Neuronal stem cell (in vitro differentiated cells): ENCODE results near the gene C19orf25.

ENCODE experiments used
- DNase-seq: peaks from one replicate; pipeline ENCODE4 v3.0.0-alpha.2; 2013; ENCODE audit warnings: low spot score
- H2AFZ ChIP-seq: one replicate; pipeline ENCODE4 v1.6.1; 2013; ENCODE audit warnings: mild to moderate bottlenecking, low read length, inconsistent platforms
- H2AK5ac ChIP-seq: 2 replicates; pipeline ENCODE4 v1.6.1; 2013; ENCODE audit warnings: low read depth, mild to moderate bottlenecking, inconsistent platforms, low read length, moderate library complexity, mixed read lengths
- H2BK120ac ChIP-seq: 2 replicates; pipeline ENCODE4 v1.6.1; 2013; ENCODE audit warnings: low read depth, mild to moderate bottlenecking, inconsistent platforms, low read length, moderate library complexity, mixed read lengths
- H2BK12ac ChIP-seq: one replicate; pipeline ENCODE4 v1.6.1; 2013; ENCODE audit warnings: low read length, inconsistent platforms
- H2BK15ac ChIP-seq: 2 replicates; pipeline ENCODE4 v1.6.1; 2013; ENCODE audit warnings: mild to moderate bottlenecking, low read length, inconsistent platforms, mixed read lengths
- H2BK5ac ChIP-seq: one replicate; pipeline ENCODE4 v1.6.1; 2013; ENCODE audit warnings: inconsistent platforms, mild to moderate bottlenecking, low read length, moderate library complexity
- H3K14ac ChIP-seq: one replicate; pipeline ENCODE4 v1.6.1; 2013; ENCODE audit warnings: low read length, inconsistent platforms
- H3K18ac ChIP-seq: 2 replicates; pipeline ENCODE4 v1.6.1; 2013; ENCODE audit warnings: low read length, inconsistent platforms
- H3K23ac ChIP-seq: 2 replicates; pipeline ENCODE4 v1.6.1; 2013; ENCODE audit warnings: low read depth, mild to moderate bottlenecking, mixed read lengths, low read length, inconsistent platforms; ENCODE audit not compliant: poor library complexity
- H3K27ac ChIP-seq: replicated peaks from 3 replicates; pipeline ENCODE4 v1.5.1; 2013; ENCODE audit warnings: low read length, inconsistent platforms
- H3K27me3 ChIP-seq, 3 experiments: 2 replicates each; pipeline ENCODE4 v1.6.1; 2013; ENCODE audit warnings: low read length in 3 of 3, mild to moderate bottlenecking in 2 of 3, inconsistent platforms in 1 of 3, low read depth in 1 of 3, mixed read lengths in 1 of 3, moderate library complexity in 1 of 3; ENCODE audit not compliant: control insufficient read depth in 3 of 3, insufficient read depth in 3 of 3
- H3K36me3 ChIP-seq, 2 donors: replicated peaks in 1 of 2; 2 replicates each; pipeline ENCODE4 v1.6.1; 2013; ENCODE audit warnings: low read length in 2 of 2; ENCODE audit not compliant: control insufficient read depth in 2 of 2, insufficient read depth in 2 of 2
- H3K4ac ChIP-seq: 2 replicates; pipeline ENCODE4 v1.6.1; 2013; ENCODE audit warnings: inconsistent platforms, mild to moderate bottlenecking, low read length, moderate library complexity
- H3K4me1 ChIP-seq, 2 donors: 1 replicate in 1 of 2; 2 replicates in 1 of 2; pipeline ENCODE4 v1.6.1; 2013; ENCODE audit warnings: low read length in 2 of 2, low read depth in 1 of 2; ENCODE audit not compliant: control insufficient read depth in 2 of 2, insufficient read depth in 1 of 2
- H3K4me2 ChIP-seq: one replicate; pipeline ENCODE4 v1.6.1; 2013; ENCODE audit warnings: mild to moderate bottlenecking, low read length, inconsistent platforms; ENCODE audit not compliant: insufficient read depth, poor library complexity, severe bottlenecking
- H3K4me3 ChIP-seq, 2 donors: 2 replicates each; pipeline ENCODE4 v1.5.1; 2013; ENCODE audit warnings: low read length in 2 of 2, mild to moderate bottlenecking in 2 of 2, inconsistent platforms in 1 of 2, moderate library complexity in 1 of 2
- H3K79me1 ChIP-seq: one replicate; pipeline ENCODE4 v1.6.1; 2013; ENCODE audit warnings: low read depth, mild to moderate bottlenecking, inconsistent platforms, low read length, moderate library complexity
- H3K9ac ChIP-seq: one replicate; pipeline ENCODE4 v1.6.1; 2013; ENCODE audit warnings: mild to moderate bottlenecking, low read depth, low read length, inconsistent platforms; ENCODE audit not compliant: poor library complexity
- H3K9me3 ChIP-seq, 2 donors: replicated peaks in 1 of 2; 2 replicates each; pipeline versions ENCODE3 to v1.6.1; 2013; ENCODE audit warnings: low read length in 2 of 2, mild to moderate bottlenecking in 2 of 2, inconsistent platforms in 1 of 2, low read depth in 1 of 2, mixed read lengths in 1 of 2, moderate library complexity in 1 of 2; ENCODE audit not compliant: control insufficient read depth in 2 of 2, insufficient read depth in 1 of 2
- H4K8ac ChIP-seq: one replicate; pipeline ENCODE4 v1.6.1; 2013; ENCODE audit warnings: low read depth, mild to moderate bottlenecking, inconsistent platforms, low read length, moderate library complexity
- H4K91ac ChIP-seq: one replicate; pipeline ENCODE4 v1.6.1; 2013; ENCODE audit warnings: low read length, low read depth, mild to moderate bottlenecking, inconsistent platforms; ENCODE audit not compliant: poor library complexity
- WGBS, 2 donors: extraction: QIAGEN DNeasy Blood & Tissue Kit; methylation state at CpG; one replicate each; pipeline ENCODE4 v1.1.7; 2013; ENCODE audit warnings: missing lambda C conversion rate in 2 of 2, mixed read lengths in 1 of 2; ENCODE audit not compliant: insufficient read length in 2 of 2, insufficient replicate concordance in 1 of 2; ENCODE audit errors: extremely low coverage in 2 of 2; 5-methylcytosine and 5-hydroxymethylcytosine counted together

C19orf25 gene

DNA sequence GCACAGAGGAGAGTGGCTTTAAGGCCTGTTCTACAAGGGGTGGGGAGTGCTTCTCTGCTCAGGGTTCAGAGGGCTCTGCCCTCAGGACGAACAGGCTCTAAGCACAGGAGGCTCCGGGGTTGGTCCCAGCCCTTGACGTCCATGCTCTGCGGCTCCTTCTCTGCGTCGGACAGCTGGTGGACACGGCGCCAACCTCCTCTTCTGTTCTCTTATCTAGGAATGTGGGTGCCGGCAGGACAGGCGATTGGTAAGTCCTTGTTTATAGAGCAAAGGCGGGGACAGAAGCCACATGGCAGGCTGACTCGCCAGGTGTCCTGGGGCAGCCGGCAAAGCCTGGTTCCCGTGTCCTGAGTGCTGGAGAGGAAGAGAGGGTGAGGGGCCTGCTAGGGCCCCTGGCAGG is 49.3 kb downstream of the C19orf25 start:
- peaks cover 5 to 11% of the 10 kb centered on the region in 2 donors for H3K4me1 ChIP-seq
- no peak overlapping the region for H3K23ac ChIP-seq
- WGBS, 2 donors, result no CpG with 5 or more reads among the region's 14 CpGs
- H3K27ac ChIP-seq, result no peak overlapping the region
- no peak overlapping the region for H3K4me3 ChIP-seq
- H3K4ac ChIP-seq, result no peak overlapping the region
- no peak overlapping the region for H2BK120ac ChIP-seq
- no peak overlapping the region for H2AK5ac ChIP-seq
- no peak overlapping the region for H4K8ac ChIP-seq
- H3K18ac ChIP-seq, result no peak overlapping the region
- peaks cover 21% of the 10 kb centered on the region for H3K79me1 ChIP-seq
- no peaks in the 10 kb centered on the region for H3K27me3 ChIP-seq
- no peaks in the 10 kb centered on the region for H3K9me3 ChIP-seq
- peak overlapping the region; percentile 22 for H2BK5ac ChIP-seq
- H3K9ac ChIP-seq, result no peak overlapping the region
- no peak for DNase-seq
- no peak overlapping the region for H4K91ac ChIP-seq
- H2AFZ ChIP-seq, result no peak overlapping the region
- no peak overlapping the region for H2BK15ac ChIP-seq
- no peak overlapping the region for H3K14ac ChIP-seq
- H3K4me2 ChIP-seq, result no peak overlapping the region
- H3K36me3 ChIP-seq, result peaks cover 53 to 92% of the 10 kb centered on the region in 2 donors
- no peak overlapping the region for H2BK12ac ChIP-seq

GRCh38 chr19:1428738-1429391 is 50.1 kb downstream of the C19orf25 start:
- H3K36me3 ChIP-seq, result peaks cover 51 to 85% of the 10 kb centered on the region in 2 donors
- H3K14ac ChIP-seq, result no peak overlapping the region
- peaks cover 10 to 19% of the 10 kb centered on the region in 2 donors for H3K4me1 ChIP-seq
- no peak overlapping the region for H3K4me2 ChIP-seq
- peak overlapping the region; percentile 24 for H2BK5ac ChIP-seq
- no peak overlapping the region for H4K8ac ChIP-seq
- no peaks in the 10 kb centered on the region for H3K27me3 ChIP-seq
- no peak overlapping the region for H3K4ac ChIP-seq
- no peak overlapping the region for H2BK120ac ChIP-seq
- H3K27ac ChIP-seq, result no peak overlapping the region
- no CpG with 5 or more reads among the region's 41 CpGs for WGBS, 2 donors
- H4K91ac ChIP-seq, result no peak overlapping the region
- H3K18ac ChIP-seq, result peak overlapping the region; percentile 17
- H3K9ac ChIP-seq, result no peak overlapping the region
- peak overlapping the region; percentile 46 for H2AK5ac ChIP-seq
- no peak overlapping the region for H3K4me3 ChIP-seq
- H2AFZ ChIP-seq, result no peak overlapping the region
- H3K9me3 ChIP-seq, result no peaks in the 10 kb centered on the region
- H2BK15ac ChIP-seq, result no peak overlapping the region
- no peak overlapping the region for H2BK12ac ChIP-seq
- no peak for DNase-seq
- H3K79me1 ChIP-seq, result peaks cover 27% of the 10 kb centered on the region
- peak overlapping the region; percentile 73 for H3K23ac ChIP-seq

DNA sequence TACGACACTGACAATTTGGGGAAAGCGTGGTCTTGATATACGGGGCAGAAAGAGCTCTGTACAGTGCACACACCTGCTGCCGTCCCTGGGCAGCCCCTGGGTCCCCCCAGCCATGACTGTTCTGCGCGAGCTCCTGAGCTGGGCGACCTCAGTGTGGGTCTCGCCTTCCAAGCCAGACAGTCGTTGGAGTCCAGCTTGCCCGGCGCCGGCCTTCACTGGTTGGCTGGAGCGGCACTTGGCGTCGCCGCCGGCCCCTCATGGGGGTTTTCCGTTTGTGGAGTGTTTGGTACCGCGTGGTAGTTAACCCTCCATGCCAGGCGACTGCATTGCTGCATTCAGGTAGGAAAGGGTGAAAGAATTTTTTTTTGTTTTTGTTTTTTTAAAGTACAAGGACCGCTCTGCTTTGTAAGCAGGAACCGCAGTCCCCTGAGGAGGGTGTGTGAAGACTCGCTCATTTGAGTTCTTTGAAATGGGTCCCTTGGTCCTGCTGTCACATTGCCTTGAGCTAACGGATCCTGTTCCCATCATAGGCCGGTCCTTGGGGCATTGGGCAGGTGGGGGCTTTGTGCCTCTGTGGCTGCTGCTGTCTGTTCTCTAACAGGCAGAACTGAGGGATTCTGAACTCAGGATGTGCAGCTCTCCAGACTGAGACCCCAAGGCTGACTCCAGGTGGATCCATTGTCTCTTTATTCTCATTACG is 51.6 kb downstream of the C19orf25 start:
- Histone ChIP-seq H3K4me1 (peaks cover 12 to 25% of the 10 kb centered on the region in 2 donors), H3K14ac (no peak overlapping the region), H3K9ac (no peak overlapping the region), H2AK5ac (no peak overlapping the region), H3K4me2 (no peak overlapping the region), H4K8ac (no peak overlapping the region), H3K23ac (no peak overlapping the region), H3K18ac (no peak overlapping the region), H3K79me1 (peaks cover 29% of the 10 kb centered on the region), H3K36me3 (peaks cover 48 to 85% of the 10 kb centered on the region in 2 donors), H3K27ac (no peak overlapping the region), H2BK5ac (no peak overlapping the region), H3K4me3 (no peak overlapping the region), H3K4ac (no peak overlapping the region), H3K9me3 (no peaks in the 10 kb centered on the region), H2BK12ac (no peak overlapping the region), H3K27me3 (no peaks in the 10 kb centered on the region), H2AFZ (no peak overlapping the region), H4K91ac (no peak overlapping the region), H2BK15ac (no peak overlapping the region), H2BK120ac (no peak overlapping the region)
- no CpG with 5 or more reads among the region's 27 CpGs for WGBS, 2 donors
- no peak for DNase-seq

DNA sequence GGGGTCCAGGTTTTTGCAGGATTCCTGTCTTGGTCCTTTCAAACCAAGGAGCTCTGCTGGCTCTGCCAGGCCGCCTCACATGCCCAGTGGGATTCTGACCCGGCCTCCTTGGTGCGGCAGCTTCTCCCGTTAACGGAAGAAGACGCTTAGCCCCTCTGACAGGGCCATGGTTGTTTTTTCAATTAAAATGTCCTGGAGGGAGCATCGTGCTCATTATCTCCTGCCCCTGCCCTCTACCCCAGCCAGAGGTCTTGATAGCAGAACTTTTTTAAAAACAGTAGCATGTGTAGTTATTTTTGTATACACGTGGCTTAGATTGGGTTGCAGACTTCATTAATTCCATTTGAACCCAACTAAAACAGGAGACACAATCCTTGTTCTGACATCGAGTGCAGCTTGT is 52.3 kb downstream of the C19orf25 start:
- no peak overlapping the region for H3K9ac ChIP-seq

More for the DNA sequence above, 52.3 kb downstream of the C19orf25 start:
- Histone ChIP-seq H2BK5ac (no peak overlapping the region), H3K4me1 (peaks cover 12 to 25% of the 10 kb centered on the region in 2 donors), H3K14ac (no peak overlapping the region), H2BK15ac (no peak overlapping the region), H3K9me3 (no peaks in the 10 kb centered on the region), H3K79me1 (peaks cover 26% of the 10 kb centered on the region), H2AFZ (no peak overlapping the region), H3K4ac (no peak overlapping the region), H2BK120ac (no peak overlapping the region), H3K27me3 (no peaks in the 10 kb centered on the region), H3K18ac (no peak overlapping the region), H4K91ac (no peak overlapping the region), H2BK12ac (no peak overlapping the region), H4K8ac (no peak overlapping the region), H3K4me2 (no peak overlapping the region), H2AK5ac (no peak overlapping the region), H3K23ac (no peak overlapping the region), H3K36me3 (peaks cover 46 to 85% of the 10 kb centered on the region in 2 donors), H3K27ac (no peak overlapping the region), H3K4me3 (no peak overlapping the region)
- WGBS, 2 donors, result no CpG with 5 or more reads among the region's 9 CpGs
- DNase-seq, result no peak
